NCI-H128 (cell line): ENCODE measurements around the gene CLDN4.
"Not testable (repeated sequence)": the region's sequence is repeated elsewhere in the genome, so short reads cannot be mapped to it uniquely, and the experiment has no call there.

Experiments used
- DNase-seq: peaks from one replicate; lab custom pipeline; 2025; ENCODE audit not compliant: unreplicated experiment; lab: John Stamatoyannopoulos, UW

CLDN4 gene

DNA sequence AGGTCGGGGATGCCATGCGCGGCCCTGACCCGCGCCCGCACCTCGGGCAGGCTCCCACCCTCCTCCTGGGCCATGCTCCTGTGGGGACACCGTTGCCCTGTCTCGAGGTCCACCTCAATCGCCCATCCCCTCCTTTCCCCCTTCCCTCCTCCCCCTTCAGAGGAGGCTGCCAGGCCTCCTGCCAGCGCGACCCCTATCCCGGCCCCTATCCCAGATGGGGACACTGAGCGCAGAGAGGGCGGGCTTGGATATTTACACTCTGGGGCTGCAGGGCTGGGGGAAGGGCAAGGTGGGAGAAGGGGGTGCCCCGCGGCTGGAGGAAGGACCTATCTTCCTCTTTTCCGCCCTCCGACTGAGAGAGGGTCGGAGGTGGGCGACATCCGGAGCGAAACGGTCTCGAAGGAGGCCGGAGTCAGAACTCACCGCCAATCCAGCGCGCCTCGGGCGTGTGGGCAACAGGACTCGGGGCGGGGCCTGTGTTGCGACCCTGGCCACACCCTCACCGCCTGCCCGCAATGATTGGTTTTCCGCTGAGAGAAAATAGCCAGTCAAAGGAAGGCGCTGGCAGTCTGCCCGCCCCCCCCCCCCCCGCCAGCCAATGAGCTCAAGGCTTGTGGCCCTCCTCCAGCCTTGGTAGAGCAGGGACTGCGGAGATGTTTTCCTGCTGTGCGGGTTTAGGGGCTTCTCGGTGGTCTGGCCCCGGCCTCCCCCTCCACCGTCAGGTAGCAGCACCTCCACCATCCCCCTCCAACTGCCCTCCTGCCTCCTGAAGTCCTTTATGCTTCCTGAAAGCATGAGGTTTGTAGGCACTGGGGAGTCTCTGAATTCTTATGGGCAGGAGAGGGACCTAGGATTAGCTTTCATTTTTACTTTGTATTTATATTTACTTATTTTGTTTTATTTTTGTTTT is 11.5 kb downstream of the CLDN4 start, which contains the start of gene METTL27:
Gene METTL27 (minus strand): TSS at position 450 of the 910 bp plus-strand sequence. CDS start 376 bp downstream, at position 74.
- DNase-seq = peak; percentile 83

DNA sequence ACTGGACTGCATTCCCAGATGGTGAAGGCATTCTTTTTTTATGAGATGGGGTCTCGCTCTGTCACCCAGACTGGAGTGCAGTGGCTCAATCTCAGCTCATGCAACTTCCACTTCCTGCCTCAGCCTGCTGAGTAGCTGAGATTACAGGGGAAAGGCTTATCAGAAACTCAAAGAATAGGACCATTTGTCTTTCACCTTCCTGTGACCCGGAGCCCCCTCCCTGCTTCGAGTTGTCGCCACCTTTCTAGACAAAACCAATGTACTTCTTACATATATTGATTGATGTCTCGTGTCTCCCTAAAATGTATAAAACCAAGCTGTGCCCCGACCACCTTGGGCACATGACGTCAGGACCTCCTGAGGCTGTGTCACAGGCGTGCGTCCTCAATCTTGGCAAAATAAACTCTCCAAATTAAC is 13.3 kb downstream of the CLDN4 start:
- no peak for DNase-seq

DNA sequence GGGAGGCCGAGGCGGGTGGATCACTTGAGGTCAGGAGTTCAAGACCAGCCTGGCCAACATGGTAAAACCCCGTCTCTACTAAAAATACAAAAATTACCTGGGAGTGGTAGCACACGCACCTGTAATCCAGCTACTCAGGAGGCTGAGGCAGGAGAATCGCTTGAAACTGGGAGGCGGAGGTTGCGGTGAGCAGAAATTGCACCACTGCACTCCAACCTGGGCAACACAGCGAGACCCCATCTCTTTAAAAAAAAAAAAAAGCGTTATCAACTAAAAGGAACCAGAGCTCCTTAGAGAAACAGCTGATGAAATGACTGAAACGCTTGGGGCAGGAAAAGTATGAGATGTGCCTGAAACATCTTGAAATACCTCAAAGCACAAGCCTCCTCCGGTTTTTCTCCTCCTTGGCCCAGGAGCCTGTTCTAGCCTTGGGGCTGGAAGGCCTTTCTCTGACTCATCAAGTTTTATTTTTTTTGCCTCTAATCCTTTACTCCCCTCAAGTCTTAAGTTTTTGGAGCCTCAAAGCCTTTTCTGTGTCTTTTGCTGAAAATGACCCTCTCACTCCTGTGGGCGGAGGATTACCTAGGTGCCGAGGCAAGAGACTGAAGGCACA is 14.2 kb downstream of the CLDN4 start:
- DNase-seq = no peak

DNA sequence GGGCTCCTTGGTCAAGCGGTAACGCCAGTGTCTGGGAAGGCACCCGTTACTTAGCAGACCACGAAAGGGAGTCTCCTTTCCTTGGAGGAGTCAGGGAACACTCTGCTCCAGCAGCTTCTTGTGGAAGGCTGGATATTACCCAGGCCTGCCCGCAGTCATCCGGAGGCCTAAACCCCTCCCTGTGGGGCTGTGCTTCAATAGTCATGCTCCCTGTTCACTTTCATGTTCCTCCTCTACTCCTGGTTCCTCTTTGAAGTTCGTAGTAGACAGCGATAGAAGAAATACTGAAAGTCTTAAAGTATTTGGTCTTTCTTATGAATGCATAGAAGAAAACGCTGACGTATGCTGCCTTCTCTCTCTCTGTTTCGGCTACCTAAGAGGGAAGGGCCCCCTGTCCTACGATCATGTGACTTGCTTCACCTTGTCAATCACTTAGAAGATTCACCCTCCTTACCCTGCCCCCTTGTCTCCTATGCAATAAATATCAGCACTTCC is 15.0 kb downstream of the CLDN4 start:
- DNase-seq = not testable (repeated sequence)

GRCh38 chr7:73847941-73848723 is 17.3 kb downstream of the CLDN4 start:
- no peak for DNase-seq

DNA sequence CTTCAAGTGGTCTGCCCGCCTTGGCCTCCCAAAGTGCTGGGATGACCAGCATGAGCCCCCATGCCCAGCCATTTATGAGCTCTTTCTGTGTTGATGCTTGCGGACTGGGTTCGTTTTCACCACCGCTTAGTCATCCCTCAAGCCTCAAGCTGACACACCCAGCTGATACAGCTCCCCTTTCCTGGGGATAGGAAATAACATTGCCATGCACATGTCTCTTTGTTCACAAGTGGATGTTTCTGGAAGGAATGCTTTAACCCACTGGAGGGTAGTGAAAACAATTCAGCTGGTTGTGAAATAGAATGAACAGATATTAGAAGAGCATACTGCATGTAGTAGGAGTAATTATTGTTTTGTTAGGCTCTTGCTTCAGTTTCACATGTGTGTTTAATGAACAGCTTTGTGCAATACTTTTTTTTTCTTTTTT is 20.0 kb downstream of the CLDN4 start:
- DNase-seq = no peak

DNA sequence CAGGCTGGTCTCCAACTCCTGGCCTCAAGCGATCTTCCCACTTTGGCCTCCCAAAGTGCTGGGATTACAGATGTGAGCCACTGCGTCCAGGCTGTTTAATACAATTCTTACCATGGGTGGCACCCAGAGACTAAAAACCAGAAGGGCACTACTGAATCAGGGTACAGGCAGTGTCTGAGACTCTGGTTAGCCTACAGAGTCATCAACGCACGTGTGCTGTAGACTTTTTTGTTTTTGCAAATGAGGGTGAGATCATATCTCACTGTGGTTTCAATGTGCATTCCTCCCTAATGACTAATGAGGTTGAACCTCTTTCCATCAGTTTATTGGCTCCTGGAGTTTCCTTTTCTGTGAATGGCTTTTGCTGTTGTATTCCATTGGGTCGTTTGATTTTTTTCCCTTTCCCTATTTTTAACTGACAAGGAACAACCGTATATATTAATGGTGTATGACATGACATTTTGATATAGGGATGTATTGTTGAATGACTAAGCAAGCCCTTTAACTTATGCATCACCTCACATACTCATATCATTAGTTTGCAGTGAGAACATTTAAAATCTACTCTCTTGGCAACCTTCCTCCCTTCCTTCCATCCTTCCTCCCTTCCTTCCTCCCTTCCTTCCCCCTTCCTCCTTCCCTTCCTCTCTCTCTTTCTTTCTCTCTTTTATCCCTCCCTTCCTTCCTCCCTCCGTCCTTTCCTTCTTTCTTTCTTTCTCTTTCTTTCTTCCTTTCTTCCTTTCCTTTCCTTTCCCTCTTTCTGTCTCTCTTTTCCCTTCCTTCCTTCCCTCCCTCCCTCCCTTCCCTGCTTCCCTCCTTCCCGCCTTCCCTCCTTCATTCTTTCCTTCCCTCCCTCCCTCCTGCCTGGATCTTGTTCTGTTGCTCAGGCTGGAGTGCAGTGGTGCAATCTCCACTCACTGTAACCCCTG is 20.9 kb downstream of the CLDN4 start:
- DNase-seq = no peak

GRCh38 chr7:73852500-73852899 is 21.7 kb downstream of the CLDN4 start:
- no peak for DNase-seq

- no peak for DNase-seq
Measured at GRCh38 chr7:73856941-73857340, 26.1 kb downstream of the CLDN4 start.

GRCh38 chr7:73858807-73859206 is 28.0 kb downstream of the CLDN4 start:
- DNase-seq = no peak

- no peak for DNase-seq
Measured at GRCh38 chr7:73860859-73861258, 30.1 kb downstream of the CLDN4 start, which contains the start of gene TMEM270. TMEM270 (plus strand) TSS chr7:73861159; CDS start chr7:73861195, 36 bp downstream.

DNA sequence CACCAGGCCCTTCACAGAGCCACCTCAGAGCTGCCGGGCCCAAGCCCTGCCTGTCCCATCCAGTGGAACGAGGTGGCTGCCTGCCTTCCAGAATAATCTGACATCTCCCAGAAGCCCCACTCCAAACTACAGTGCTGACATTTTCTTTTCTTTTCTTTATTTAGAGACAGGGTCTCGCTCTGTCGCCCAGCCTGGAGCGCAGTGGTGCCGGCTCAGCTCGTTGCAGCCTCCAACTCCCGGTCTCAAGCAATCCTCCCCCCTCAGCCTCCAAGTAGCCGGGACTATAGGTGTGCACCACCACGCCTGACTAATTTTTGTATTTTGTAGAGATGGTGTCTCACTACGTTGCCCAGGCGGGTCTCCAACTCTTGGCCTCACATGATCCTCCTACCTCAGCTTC is 30.5 kb downstream of the CLDN4 start:
- DNase-seq = no peak

GRCh38 chr7:73864981-73865711 is 34.4 kb downstream of the CLDN4 start:
- DNase-seq = no peak

DNA sequence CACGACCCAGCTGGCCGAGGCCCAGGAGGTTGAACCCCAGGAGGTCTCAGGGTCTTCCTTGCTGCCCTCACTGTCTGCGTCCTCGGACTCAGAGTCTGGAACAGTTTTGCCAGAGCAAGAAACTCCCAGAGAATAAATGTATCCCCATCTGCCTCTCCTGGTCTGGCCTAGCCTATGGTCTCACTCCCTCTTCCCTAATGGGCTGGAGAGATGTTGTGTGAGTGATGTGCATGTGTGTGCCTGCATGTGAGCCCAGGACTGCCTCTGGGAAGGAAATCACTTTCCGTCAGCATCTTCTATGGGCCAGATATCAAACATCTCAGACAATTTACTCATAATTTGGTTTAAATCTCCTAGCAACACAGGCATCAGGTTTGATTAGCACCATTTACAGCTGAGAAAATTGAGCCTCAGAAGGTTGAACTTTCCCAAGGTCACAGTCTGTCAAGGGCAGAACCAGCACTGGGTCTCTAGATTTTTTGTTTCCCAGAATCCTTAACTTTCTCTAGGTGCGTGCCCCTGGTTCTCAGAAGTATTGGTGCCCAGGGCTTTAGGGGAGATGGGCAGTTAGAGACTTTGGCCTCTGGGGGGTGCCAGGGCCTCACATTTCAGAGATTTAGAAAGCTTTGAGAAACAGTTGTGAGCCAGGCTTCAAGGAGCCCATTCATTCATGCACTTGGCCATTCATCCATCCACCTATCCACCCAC is 35.1 kb downstream of the CLDN4 start:
- no peak for DNase-seq

DNA sequence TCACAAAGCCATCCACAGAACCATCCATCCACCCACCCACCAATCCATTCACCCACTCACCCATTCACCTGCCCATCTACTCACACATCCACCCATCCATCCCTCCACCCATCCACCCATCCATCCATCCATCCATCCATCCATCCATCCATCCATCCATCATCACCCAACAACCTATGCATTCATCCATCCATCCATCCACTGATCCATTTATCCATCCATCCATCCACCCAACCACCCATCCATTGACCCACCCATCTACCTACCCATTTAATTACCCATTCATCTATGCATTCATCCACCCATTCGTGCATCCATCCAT is 35.6 kb downstream of the CLDN4 start:
- no peak for DNase-seq

DNA sequence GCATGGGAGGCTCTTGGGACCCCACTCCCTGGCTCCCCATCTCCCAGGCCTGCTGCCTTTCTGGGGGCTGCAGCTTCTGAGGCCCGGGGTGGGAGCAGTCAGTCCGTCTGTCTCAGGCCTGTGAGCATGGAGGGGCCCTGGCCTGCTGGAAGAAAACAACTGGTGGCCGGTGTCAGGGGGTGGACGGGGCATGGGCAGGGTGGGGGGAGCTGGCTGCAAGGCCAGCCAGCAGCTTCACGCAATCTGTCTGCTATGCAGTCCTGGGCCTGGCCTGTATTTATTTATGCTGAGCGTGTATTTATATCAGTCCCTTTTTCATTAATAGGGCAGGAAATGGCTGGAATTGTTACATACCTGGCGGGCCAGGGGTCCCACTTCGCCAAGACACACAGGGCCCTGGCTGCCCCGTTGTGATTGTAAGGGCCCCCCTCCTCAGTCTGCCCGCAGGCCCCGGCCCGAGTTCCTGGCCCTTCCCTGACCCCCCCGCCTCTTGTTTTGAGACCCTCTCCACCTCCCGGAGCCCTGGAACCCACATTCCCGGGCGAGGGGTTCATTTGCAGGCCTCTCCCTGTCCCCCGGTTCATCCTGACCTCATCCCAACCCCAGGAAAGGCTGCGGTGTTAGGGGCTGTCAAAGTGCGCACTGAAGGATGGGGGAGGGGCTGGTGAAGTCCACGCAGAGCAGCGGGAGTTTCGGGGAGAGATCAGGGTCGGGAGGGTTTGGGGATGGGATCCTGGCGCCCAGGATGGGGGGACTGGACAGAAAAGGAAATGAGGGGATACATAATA is 38.4 kb downstream of the CLDN4 start:
- DNase-seq = no peak

- no peak for DNase-seq
Measured at GRCh38 chr7:73870041-73870492, 39.3 kb downstream of the CLDN4 start.
